A375 (cell line): Measurements from ENCODE around the gene PALM. TPM values are rescaled to one million over a fixed set of nuclear protein-coding genes. Genes with fewer than 3 reads are reported as not detected.

Source experiments
- total RNA-seq: library from RNA; depleted of rRNA; stranded (reverse); fragments of >200 nt; shearing (Covaris generic); gene quantifications from 2 replicates; pipeline ENCODE4 v1.2.3, GENCODE V29; 2014; rRNA removed

The PALM gene, protein sequence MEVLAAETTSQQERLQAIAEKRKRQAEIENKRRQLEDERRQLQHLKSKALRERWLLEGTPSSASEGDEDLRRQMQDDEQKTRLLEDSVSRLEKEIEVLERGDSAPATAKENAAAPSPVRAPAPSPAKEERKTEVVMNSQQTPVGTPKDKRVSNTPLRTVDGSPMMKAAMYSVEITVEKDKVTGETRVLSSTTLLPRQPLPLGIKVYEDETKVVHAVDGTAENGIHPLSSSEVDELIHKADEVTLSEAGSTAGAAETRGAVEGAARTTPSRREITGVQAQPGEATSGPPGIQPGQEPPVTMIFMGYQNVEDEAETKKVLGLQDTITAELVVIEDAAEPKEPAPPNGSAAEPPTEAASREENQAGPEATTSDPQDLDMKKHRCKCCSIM
- total RNA-seq = 4.7 and 5.1 TPM in 2 replicates

DNA sequence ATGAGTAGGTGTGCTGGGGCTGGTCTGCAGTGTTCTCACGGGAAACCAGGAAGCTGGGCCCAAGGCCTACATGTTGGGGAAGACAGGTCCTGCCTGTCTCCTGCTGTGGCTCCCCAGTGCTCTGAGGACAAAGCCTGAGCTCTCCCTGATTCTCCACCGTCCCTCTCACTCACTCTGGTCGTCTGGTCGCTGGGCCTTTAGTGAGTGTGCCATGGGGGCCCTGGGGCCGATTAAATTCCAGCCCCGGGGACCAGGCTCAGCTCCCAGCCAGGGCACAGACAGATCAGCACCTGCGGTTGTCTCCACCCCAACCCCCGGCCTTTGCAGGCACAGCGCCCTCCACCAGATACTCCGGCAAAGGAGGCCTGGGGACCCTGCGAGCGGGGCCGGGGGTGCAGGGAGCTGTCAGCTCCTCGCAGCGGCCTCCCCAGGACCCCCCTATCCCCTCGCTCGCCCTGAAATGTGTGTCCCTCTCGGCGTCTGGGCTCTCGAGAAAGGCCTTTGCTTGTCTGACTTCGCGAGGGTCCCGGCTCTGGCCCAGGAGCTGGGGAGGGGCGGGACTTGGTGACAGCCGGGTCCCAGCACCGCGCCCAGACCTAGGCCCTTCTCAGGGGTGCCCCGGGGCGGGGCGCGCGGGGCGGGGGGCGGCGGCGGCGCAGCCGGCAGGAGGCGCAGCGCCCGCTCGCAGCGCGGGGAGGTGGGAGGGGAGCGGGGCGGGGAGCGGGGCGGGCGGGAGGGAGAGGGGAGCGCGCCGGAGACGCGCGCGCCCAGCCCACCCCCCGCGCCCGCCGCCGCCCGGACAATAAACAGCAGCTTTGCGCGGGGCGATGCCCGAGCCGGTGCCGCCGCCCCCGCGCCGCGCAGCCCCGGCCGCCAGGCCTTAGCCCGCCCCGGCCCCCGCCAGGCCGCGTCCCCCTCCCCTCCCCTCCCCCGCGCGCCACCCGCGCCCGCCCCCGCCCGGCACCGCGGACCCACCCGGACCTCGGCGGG lies at the start of gene PALM:
TSS of gene PALM (plus strand) at position 782 of the 990 bp plus-strand sequence. CDS start 212 bp downstream, outside the sequence.

GRCh38 chr19:662962-663681 lies 45.6 kb upstream of the PALM start, which contains the start of gene RNF126:
Gene RNF126, minus strand, starts transcription at chr19:663214. Its CDS starts 93 bp downstream, at chr19:663121.

DNA sequence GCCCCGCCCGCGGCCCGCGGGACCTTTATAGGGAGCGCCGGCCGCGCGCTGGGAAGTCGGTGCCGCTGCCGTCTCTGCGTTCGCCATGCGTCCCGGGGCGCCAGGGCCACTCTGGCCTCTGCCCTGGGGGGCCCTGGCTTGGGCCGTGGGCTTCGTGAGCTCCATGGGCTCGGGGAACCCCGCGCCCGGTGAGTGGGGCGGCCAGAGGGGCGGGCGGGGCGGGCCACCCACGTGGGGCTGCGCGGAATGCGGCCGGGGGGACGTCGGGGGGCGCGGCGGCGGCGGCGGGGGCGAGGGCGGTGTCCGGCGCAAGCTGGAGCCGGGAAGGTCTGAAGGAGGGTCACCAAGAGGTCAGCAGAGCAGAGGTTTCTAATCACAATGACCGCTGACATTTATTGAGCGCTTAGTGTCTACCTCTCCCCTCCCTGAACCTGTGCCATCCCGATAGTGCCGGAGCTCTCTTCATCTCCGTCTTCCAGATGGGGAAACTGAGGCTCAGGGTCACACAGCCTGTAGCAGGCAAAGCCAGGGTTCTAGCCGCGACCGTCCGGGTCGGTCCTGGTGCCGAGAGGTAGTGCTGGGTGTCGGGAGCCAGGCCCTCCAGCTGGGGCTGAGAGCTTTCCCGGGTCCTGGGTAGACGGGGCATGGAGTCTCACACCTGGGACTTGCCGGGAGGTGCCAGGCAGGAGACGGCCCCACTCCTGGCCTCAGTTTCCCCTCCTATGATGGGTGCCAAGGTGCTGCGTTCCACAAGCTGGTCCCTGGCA lies 32.2 kb upstream of the PALM start, which contains the start of gene FSTL3:
TSS of gene FSTL3 (plus strand) at position 54 of the 767 bp plus-strand sequence. CDS start at position 86, 32 bp downstream.

DNA sequence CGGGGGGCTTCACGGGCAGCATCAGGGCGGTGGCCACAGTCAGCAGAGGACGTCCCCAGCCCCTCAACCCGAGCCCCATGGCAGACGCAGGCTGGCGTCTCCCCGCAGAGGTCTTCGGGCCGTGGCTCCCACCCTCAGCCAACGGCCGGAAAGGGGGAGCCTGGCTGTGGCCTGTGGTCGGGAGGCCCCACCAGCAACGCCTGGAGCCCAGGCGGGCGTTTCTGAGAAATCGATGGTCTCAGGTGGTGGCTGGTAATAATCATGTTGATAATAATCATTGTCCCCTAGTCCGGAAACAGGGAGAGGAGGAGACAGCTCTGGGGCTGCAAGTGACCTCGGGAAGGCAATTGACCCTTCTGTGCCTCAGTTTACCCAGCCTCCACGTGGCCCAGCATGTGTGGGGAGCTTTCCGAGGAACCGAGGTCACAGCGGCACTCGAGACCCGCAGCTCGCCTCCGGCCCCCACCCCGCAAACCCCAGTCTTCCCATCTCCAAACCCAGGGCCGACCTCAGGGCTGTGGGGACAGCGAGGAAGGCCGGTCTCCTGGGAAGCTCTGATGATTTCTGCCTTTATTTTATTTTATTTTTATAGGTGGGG lies 13.3 kb upstream of the PALM start, which contains the start of gene PRSS57:
TSS of gene PRSS57 (minus strand) at position 101 of the 598 bp plus-strand sequence. CDS start at position 79, 22 bp downstream.

DNA sequence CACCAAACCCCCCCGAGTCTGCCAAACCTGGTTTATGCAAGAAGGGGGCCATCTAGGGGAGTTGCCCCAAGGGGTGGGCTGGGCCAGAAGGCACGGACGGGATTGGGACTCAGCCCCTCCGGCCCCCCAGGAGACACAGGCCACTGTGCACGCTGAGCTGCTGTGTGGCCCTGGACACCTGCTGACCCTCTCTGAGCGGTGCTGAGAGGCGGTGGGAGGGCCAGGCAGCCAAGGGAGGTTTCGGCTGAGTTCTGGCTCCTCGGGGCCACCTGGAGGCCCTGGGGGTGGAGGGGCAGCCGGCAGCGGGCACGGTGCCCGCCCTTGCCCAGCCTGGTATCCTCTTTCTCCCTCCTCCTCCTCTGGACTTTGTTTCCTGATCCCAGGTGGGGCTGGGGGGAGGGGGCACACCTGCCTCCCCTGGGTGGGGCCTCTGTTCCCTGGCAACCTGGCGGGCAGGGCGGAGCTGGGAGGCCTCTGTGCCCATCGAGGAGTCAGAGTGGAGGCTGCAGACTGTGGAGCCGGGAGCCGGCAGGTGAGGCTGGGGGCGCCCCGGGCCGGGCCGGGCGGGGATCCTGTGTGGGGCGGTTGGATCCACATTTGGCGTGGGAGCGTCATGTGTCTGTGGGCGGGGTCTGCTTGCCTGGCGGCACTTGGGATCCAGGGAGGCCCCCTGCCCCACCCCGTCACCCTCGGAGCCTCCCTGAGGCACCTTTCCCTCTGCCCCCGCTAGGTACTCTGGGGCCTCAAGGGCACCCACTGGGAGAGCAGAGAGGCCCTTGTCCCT lies 42.1 kb downstream of the PALM start, which contains the start of gene MISP:
TSS of gene MISP (plus strand) at position 473 of the 784 bp plus-strand sequence. CDS start 5,835 bp downstream, outside the sequence.

GRCh38 chr19:796692-797527 lies 88.2 kb downstream of the PALM start, which contains the start of gene PTBP1:
Gene PTBP1, plus strand, starts transcription at chr19:797452. Its CDS starts 46 bp downstream, at chr19:797498.

Other genes starting within 250 kb of the PALM start
- 2.1 and 2.3 TPM in 2 replicates for gene SHC2, start 247.9 kb upstream of the PALM start, total RNA-seq
- gene MADCAM1, start 212.4 kb upstream of the PALM start, total RNA-seq = 0.08 TPM in 1 of 2 replicates, not detected in the other
- 43.4 and 51.0 TPM in 2 replicates for gene TPGS1, start 201.4 kb upstream of the PALM start, total RNA-seq
- 139 and 153 TPM in 2 replicates for gene CDC34, start 177.2 kb upstream of the PALM start, total RNA-seq
- 0.19 and 2.0 TPM in 2 replicates for gene GZMM, start 164.9 kb upstream of the PALM start, total RNA-seq
- 466 and 497 TPM in 2 replicates for gene BSG, start 136.3 kb upstream of the PALM start, total RNA-seq
- gene HCN2, start 119.1 kb upstream of the PALM start, total RNA-seq = 0.45 and 0.75 TPM in 2 replicates
- gene POLRMT, start 75.4 kb upstream of the PALM start, total RNA-seq = 46.5 and 59.4 TPM in 2 replicates
- gene FGF22, start 69.1 kb upstream of the PALM start, total RNA-seq = 0.91 and 1.0 TPM in 2 replicates
- gene RNF126, start 45.7 kb upstream of the PALM start, total RNA-seq = 91.1 and 92.3 TPM in 2 replicates
- 71.8 and 87.6 TPM in 2 replicates for gene FSTL3, start 32.5 kb upstream of the PALM start, total RNA-seq
- gene PRSS57, start 13.5 kb upstream of the PALM start, total RNA-seq = not detected in 2 replicates
- 4.4 and 5.9 TPM in 2 replicates for gene MISP, start 42.2 kb downstream of the PALM start, total RNA-seq
- gene PTBP1, start 88.5 kb downstream of the PALM start, total RNA-seq = 355 and 456 TPM in 2 replicates
- gene PLPPR3, start 113.0 kb downstream of the PALM start, total RNA-seq = 0.03 TPM in 1 of 2 replicates, not detected in the other
- 0.45 TPM in 1 of 2 replicates, not detected in the other for gene AZU1, start 118.9 kb downstream of the PALM start, total RNA-seq
- gene PRTN3, start 132.1 kb downstream of the PALM start, total RNA-seq = not detected in 2 replicates
- 0.34 TPM in 1 of 2 replicates, not detected in the other for gene ELANE, start 143.4 kb downstream of the PALM start, total RNA-seq
- gene CFD, start 150.7 kb downstream of the PALM start, total RNA-seq = 2.1 and 3.5 TPM in 2 replicates
- 20.4 and 25.1 TPM in 2 replicates for gene MED16, start 184.3 kb downstream of the PALM start, total RNA-seq
- not detected in 2 replicates for gene RNU6-9, start 184.5 kb downstream of the PALM start, total RNA-seq
- gene R3HDM4, start 204.3 kb downstream of the PALM start, total RNA-seq = 24.9 and 26.8 TPM in 2 replicates
- not detected in 2 replicates for gene KISS1R, start 208.4 kb downstream of the PALM start, total RNA-seq
- gene ARID3A, start 217.1 kb downstream of the PALM start, total RNA-seq = 2.0 and 3.1 TPM in 2 replicates